ENCODE data around the gene PDE3A.

Gene PDE3A

DNA sequence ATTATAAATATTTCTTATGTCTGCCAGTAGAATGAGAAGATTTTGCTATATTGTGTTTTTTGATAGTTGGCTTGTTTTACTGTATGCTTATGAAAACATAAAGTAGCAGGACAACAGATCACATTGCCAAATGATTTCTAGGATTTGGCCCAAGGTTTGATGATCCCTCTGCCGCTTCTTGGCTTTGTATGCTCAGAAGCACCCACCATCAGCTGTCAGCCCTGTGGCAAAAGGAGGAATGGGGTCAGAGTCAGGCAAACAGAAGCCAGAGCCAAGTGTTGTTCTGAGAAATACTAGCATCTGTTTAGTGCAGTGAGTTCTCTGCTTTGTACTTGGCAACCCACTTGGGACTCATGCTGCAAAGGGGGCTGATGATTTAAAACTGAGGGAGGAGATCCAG lies 152.2 kb downstream of the PDE3A start:
- Histone ChIP-seq H3K36me3 (ENCODE audit: control insufficient read depth in 1 of 2, insufficient read depth in 2 of 2, low read length in 2 of 2) (peaks cover 0 to 3% of the 10 kb centered on the region in 2 donors), H3K27me3 (ENCODE audit: control insufficient read depth in 1 of 2, insufficient read depth in 2 of 2, low read length in 2 of 2) (no peaks in the 10 kb centered on the region), H3K27ac (ENCODE audit: low read depth, low read length) (no peak overlapping the region), H3K9ac (ENCODE audit: low read depth in 1 of 2, low read length in 2 of 2) (no peak overlapping the region), H3K9me3 (ENCODE audit: control insufficient read depth in 1 of 2, low read length in 2 of 2) (no peaks in the 10 kb centered on the region), H3K4me1 (ENCODE audit: control insufficient read depth in 1 of 2, insufficient read depth in 2 of 2, low read length in 2 of 2) (no peaks in the 10 kb centered on the region), H3K4me3 (ENCODE audit: low read depth in 1 of 2, low read length in 2 of 2) (no peak overlapping the region)

DNA sequence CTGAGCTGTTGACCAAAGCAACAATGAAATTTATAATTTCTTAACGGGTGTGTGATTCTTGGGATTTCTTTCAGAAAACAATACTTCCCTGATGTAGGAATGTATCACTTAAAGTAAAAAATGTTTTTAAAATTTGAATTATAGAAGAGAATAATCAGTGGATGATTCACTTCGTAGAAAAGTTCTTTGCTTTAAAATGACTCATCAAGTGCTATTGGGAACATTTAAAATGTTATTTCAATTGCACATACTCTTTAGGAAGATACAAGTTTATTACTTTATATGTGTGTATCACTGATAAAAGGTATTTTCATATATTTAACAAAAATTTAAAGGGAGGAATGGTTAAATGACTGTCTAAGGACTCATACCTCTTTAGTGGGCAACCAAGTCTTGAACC lies 155.3 kb downstream of the PDE3A start:
- Histone ChIP-seq H3K9ac (ENCODE audit: low read depth in 1 of 2, low read length in 2 of 2) (no peak overlapping the region), H3K4me3 (ENCODE audit: low read depth in 1 of 2, low read length in 2 of 2) (no peak overlapping the region), H3K27ac (ENCODE audit: low read depth, low read length) (no peak overlapping the region), H3K27me3 (ENCODE audit: control insufficient read depth in 1 of 2, insufficient read depth in 2 of 2, low read length in 2 of 2) (no peaks in the 10 kb centered on the region), H3K9me3 (ENCODE audit: control insufficient read depth in 1 of 2, low read length in 2 of 2) (no peaks in the 10 kb centered on the region), H3K4me1 (ENCODE audit: control insufficient read depth in 1 of 2, insufficient read depth in 2 of 2, low read length in 2 of 2) (no peaks in the 10 kb centered on the region), H3K36me3 (ENCODE audit: control insufficient read depth in 1 of 2, insufficient read depth in 2 of 2, low read length in 2 of 2) (peaks cover 0 to 3% of the 10 kb centered on the region in 2 donors)

- H3K36me3 ChIP-seq (ENCODE audit: control insufficient read depth in 1 of 2, insufficient read depth in 2 of 2, low read length in 2 of 2) = peaks cover 0 to 3% of the 10 kb centered on the region in 2 donors
- no peaks in the 10 kb centered on the region for H3K27me3 ChIP-seq (ENCODE audit: control insufficient read depth in 1 of 2, insufficient read depth in 2 of 2, low read length in 2 of 2)
- no peak overlapping the region for H3K4me3 ChIP-seq (ENCODE audit: low read depth in 1 of 2, low read length in 2 of 2)
- H3K9ac ChIP-seq (ENCODE audit: low read depth in 1 of 2, low read length in 2 of 2) = no peak overlapping the region
- no peak overlapping the region for H3K27ac ChIP-seq (ENCODE audit: low read depth, low read length)
- no peaks in the 10 kb centered on the region for H3K4me1 ChIP-seq (ENCODE audit: control insufficient read depth in 1 of 2, insufficient read depth in 2 of 2, low read length in 2 of 2)
- no peaks in the 10 kb centered on the region for H3K9me3 ChIP-seq (ENCODE audit: control insufficient read depth in 1 of 2, low read length in 2 of 2)
Measured at GRCh38 chr12:20524113-20524512, 155.8 kb downstream of the PDE3A start.

GRCh38 chr12:20525064-20525610 lies 156.8 kb downstream of the PDE3A start:
- Histone ChIP-seq H3K9me3 (ENCODE audit: control insufficient read depth in 1 of 2, low read length in 2 of 2) (no peaks in the 10 kb centered on the region), H3K4me1 (ENCODE audit: control insufficient read depth in 1 of 2, insufficient read depth in 2 of 2, low read length in 2 of 2) (no peaks in the 10 kb centered on the region), H3K27me3 (ENCODE audit: control insufficient read depth in 1 of 2, insufficient read depth in 2 of 2, low read length in 2 of 2) (no peaks in the 10 kb centered on the region), H3K36me3 (ENCODE audit: control insufficient read depth in 1 of 2, insufficient read depth in 2 of 2, low read length in 2 of 2) (peaks cover 0 to 3% of the 10 kb centered on the region in 2 donors), H3K4me3 (ENCODE audit: low read depth in 1 of 2, low read length in 2 of 2) (no peak overlapping the region), H3K9ac (ENCODE audit: low read depth in 1 of 2, low read length in 2 of 2) (no peak overlapping the region), H3K27ac (ENCODE audit: low read depth, low read length) (no peak overlapping the region)

- Histone ChIP-seq H3K27ac (ENCODE audit: low read depth, low read length) (no peak overlapping the region), H3K9me3 (ENCODE audit: control insufficient read depth in 1 of 2, low read length in 2 of 2) (no peaks in the 10 kb centered on the region), H3K27me3 (ENCODE audit: control insufficient read depth in 1 of 2, insufficient read depth in 2 of 2, low read length in 2 of 2) (no peaks in the 10 kb centered on the region), H3K4me3 (ENCODE audit: low read depth in 1 of 2, low read length in 2 of 2) (no peak overlapping the region), H3K9ac (ENCODE audit: low read depth in 1 of 2, low read length in 2 of 2) (no peak overlapping the region), H3K4me1 (ENCODE audit: control insufficient read depth in 1 of 2, insufficient read depth in 2 of 2, low read length in 2 of 2) (no peaks in the 10 kb centered on the region), H3K36me3 (ENCODE audit: control insufficient read depth in 1 of 2, insufficient read depth in 2 of 2, low read length in 2 of 2) (no peaks in the 10 kb centered on the region)
Measured at GRCh38 chr12:20527417-20528163, 159.3 kb downstream of the PDE3A start.

- H3K4me1 ChIP-seq (ENCODE audit: control insufficient read depth in 1 of 2, insufficient read depth in 2 of 2, low read length in 2 of 2) = no peaks in the 10 kb centered on the region
- H3K4me3 ChIP-seq (ENCODE audit: low read depth in 1 of 2, low read length in 2 of 2) = no peak overlapping the region
- H3K27ac ChIP-seq (ENCODE audit: low read depth, low read length) = no peak overlapping the region
- H3K27me3 ChIP-seq (ENCODE audit: control insufficient read depth in 1 of 2, insufficient read depth in 2 of 2, low read length in 2 of 2) = no peaks in the 10 kb centered on the region
- no peaks in the 10 kb centered on the region for H3K9me3 ChIP-seq (ENCODE audit: control insufficient read depth in 1 of 2, low read length in 2 of 2)
- no peaks in the 10 kb centered on the region for H3K36me3 ChIP-seq (ENCODE audit: control insufficient read depth in 1 of 2, insufficient read depth in 2 of 2, low read length in 2 of 2)
- no peak overlapping the region for H3K9ac ChIP-seq (ENCODE audit: low read depth in 1 of 2, low read length in 2 of 2)
Measured at GRCh38 chr12:20528208-20528607, 159.9 kb downstream of the PDE3A start.

DNA sequence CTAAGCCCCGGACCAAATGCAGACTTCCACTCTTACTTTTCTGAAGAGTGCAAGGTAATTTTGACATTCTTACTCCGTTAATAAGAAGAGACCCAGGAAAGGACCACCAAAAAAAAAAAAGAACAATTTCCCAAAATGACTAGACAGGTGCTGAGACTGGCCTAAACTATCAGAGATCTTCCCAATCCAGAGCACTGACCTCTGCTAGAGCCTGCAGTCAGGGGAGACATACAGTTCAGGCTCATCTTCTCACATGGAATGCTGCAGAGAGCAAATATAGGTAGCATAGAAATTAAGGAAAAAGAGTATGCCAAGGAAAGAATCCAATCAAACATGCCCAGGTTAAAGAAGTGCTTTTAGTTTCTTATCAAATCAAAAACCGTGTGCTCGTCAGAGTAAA lies 177.9 kb downstream of the PDE3A start:
- no peak overlapping the region for H3K27ac ChIP-seq (ENCODE audit: low read depth, low read length)
- H3K4me3 ChIP-seq (ENCODE audit: low read depth in 1 of 2, low read length in 2 of 2) = no peak overlapping the region
- H3K9me3 ChIP-seq (ENCODE audit: control insufficient read depth in 1 of 2, low read length in 2 of 2) = no peaks in the 10 kb centered on the region
- H3K36me3 ChIP-seq (ENCODE audit: control insufficient read depth in 1 of 2, insufficient read depth in 2 of 2, low read length in 2 of 2) = no peaks in the 10 kb centered on the region
- no peak overlapping the region for H3K9ac ChIP-seq (ENCODE audit: low read depth in 1 of 2, low read length in 2 of 2)
- H3K4me1 ChIP-seq (ENCODE audit: control insufficient read depth in 1 of 2, insufficient read depth in 2 of 2, low read length in 2 of 2) = no peaks in the 10 kb centered on the region
- H3K27me3 ChIP-seq (ENCODE audit: control insufficient read depth in 1 of 2, insufficient read depth in 2 of 2, low read length in 2 of 2) = no peaks in the 10 kb centered on the region

DNA sequence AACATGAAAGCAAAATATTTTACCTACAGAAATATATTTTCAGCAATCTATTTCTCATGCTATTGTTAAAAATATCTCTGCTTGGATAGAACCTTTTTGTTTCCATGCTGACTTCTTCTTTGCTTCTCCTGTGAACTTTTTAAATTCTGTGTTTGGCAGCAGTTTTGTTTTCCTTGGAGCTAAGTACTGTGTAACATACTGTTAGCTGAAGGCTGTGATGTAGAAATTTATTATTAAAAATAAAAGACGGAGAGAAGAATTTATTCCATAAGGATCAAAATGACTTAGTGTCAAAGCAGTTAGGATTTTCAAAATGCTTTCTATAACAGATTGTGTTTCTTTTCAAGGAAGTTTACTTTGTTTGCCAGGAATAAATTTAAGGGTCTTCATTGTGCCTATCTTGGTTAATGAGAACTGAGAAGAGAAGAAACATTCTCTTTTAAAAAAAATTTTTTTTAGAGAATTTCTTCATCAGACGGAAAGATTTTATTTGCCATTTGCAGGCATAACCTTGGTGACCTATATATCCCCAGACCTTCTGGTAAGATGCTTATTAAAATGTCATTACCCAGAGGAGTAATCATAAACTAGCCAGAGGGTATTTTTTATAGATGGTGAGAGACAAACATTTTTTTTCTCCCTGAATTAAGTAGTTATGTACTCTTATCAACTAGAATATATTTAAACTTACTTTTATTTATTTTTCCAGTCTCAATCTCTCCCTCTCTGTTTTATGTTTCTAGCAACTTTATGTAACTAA lies 179.7 kb downstream of the PDE3A start:
- Histone ChIP-seq H3K9me3 (ENCODE audit: control insufficient read depth in 1 of 2, low read length in 2 of 2) (no peaks in the 10 kb centered on the region), H3K4me3 (ENCODE audit: low read depth in 1 of 2, low read length in 2 of 2) (no peak overlapping the region), H3K27me3 (ENCODE audit: control insufficient read depth in 1 of 2, insufficient read depth in 2 of 2, low read length in 2 of 2) (no peaks in the 10 kb centered on the region), H3K27ac (ENCODE audit: low read depth, low read length) (no peak overlapping the region), H3K4me1 (ENCODE audit: control insufficient read depth in 1 of 2, insufficient read depth in 2 of 2, low read length in 2 of 2) (no peaks in the 10 kb centered on the region), H3K9ac (ENCODE audit: low read depth in 1 of 2, low read length in 2 of 2) (no peak overlapping the region), H3K36me3 (ENCODE audit: control insufficient read depth in 1 of 2, insufficient read depth in 2 of 2, low read length in 2 of 2) (no peaks in the 10 kb centered on the region)

- no peak overlapping the region for H3K9ac ChIP-seq (ENCODE audit: low read depth in 1 of 2, low read length in 2 of 2)
- no peaks in the 10 kb centered on the region for H3K9me3 ChIP-seq (ENCODE audit: control insufficient read depth in 1 of 2, low read length in 2 of 2)
- H3K36me3 ChIP-seq (ENCODE audit: control insufficient read depth in 1 of 2, insufficient read depth in 2 of 2, low read length in 2 of 2) = no peaks in the 10 kb centered on the region
- no peak overlapping the region for H3K4me3 ChIP-seq (ENCODE audit: low read depth in 1 of 2, low read length in 2 of 2)
- H3K4me1 ChIP-seq (ENCODE audit: control insufficient read depth in 1 of 2, insufficient read depth in 2 of 2, low read length in 2 of 2) = no peaks in the 10 kb centered on the region
- no peak overlapping the region for H3K27ac ChIP-seq (ENCODE audit: low read depth, low read length)
- no peaks in the 10 kb centered on the region for H3K27me3 ChIP-seq (ENCODE audit: control insufficient read depth in 1 of 2, insufficient read depth in 2 of 2, low read length in 2 of 2)
Measured at GRCh38 chr12:20548611-20549010, 180.3 kb downstream of the PDE3A start.

DNA sequence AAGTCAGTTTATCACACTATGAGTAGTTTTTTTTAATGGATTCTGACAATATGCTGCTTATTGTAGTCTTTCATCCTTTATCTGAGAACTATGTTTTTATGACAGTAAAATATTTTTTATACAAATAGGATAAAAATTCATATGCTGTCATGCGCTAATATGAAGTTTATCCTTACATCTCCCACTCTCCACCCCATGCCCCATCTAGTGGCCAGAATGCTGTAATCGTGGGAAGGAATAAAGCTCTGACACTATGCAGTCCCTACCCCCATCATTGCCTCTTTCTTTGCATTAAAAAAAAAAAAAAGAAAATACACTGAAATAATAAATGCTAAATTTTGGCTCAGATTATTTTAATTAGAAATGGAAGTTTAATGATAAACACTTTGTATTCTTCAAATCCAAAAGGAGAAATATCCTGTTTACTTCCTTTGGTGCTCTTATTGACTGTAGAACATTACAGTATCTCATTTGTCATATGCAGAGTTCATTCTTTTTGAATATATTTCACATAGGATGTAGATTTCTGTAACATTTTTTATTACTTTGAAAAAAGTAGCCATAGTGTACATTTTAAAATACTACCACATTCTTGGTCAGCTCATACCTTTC lies 180.9 kb downstream of the PDE3A start:
- no peaks in the 10 kb centered on the region for H3K4me1 ChIP-seq (ENCODE audit: control insufficient read depth in 1 of 2, insufficient read depth in 2 of 2, low read length in 2 of 2)
- H3K9me3 ChIP-seq (ENCODE audit: control insufficient read depth in 1 of 2, low read length in 2 of 2) = no peaks in the 10 kb centered on the region
- no peak overlapping the region for H3K27ac ChIP-seq (ENCODE audit: low read depth, low read length)
- H3K9ac ChIP-seq (ENCODE audit: low read depth in 1 of 2, low read length in 2 of 2) = no peak overlapping the region
- H3K27me3 ChIP-seq (ENCODE audit: control insufficient read depth in 1 of 2, insufficient read depth in 2 of 2, low read length in 2 of 2) = no peaks in the 10 kb centered on the region
- H3K4me3 ChIP-seq (ENCODE audit: low read depth in 1 of 2, low read length in 2 of 2) = no peak overlapping the region
- H3K36me3 ChIP-seq (ENCODE audit: control insufficient read depth in 1 of 2, insufficient read depth in 2 of 2, low read length in 2 of 2) = no peaks in the 10 kb centered on the region
